ENCODE data around the gene OR52E8. TPM values are rescaled to one million over a fixed set of nuclear protein-coding genes. Genes with fewer than 3 reads are reported as not detected.

Gene OR52E8
- total and polyA plus RNA-seq, 8 donors: not detected

DNA sequence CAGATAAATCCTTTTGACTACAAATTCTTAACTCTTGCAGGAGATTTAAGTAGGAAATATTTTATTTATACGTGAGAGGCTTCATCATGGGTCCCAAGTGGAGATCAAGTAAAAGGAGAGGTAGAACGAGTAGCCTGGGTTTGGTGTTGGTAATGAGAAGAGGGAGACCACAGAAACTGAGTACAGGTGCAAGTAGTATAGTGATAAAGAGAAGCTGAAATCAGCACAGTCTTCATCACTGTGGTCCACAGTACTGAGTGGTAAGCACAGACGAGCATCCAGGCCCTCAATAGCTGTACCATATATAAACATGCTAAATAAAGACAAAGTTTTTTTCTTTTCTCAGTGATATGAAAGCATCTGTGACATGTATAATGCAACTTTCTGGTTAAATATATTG, 29.7 kb upstream of the OR52E8 start:
- intact Hi-C loops (cut with DNase I): no loop called here
- ATAC-seq (no peak), FAIRE-seq (no peak), DNase-seq (no peak)
- H3K36me3 ChIP-seq: no peaks in the 10 kb centered on the region
- TF ChIP-seq, protein P1, sequence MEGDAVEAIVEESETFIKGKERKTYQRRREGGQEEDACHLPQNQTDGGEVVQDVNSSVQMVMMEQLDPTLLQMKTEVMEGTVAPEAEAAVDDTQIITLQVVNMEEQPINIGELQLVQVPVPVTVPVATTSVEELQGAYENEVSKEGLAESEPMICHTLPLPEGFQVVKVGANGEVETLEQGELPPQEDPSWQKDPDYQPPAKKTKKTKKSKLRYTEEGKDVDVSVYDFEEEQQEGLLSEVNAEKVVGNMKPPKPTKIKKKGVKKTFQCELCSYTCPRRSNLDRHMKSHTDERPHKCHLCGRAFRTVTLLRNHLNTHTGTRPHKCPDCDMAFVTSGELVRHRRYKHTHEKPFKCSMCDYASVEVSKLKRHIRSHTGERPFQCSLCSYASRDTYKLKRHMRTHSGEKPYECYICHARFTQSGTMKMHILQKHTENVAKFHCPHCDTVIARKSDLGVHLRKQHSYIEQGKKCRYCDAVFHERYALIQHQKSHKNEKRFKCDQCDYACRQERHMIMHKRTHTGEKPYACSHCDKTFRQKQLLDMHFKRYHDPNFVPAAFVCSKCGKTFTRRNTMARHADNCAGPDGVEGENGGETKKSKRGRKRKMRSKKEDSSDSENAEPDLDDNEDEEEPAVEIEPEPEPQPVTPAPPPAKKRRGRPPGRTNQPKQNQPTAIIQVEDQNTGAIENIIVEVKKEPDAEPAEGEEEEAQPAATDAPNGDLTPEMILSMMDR (IDR thresholded peaks at IDR 0.05): no peak
- no peaks in the 10 kb centered on the region for H3K4me1 ChIP-seq
- H3K27ac ChIP-seq: no peak overlapping the region
- no peaks in the 10 kb centered on the region for H3K9me3 ChIP-seq
- no peak overlapping the region for H3K4me3 ChIP-seq
- no peaks in the 10 kb centered on the region for H3K27me3 ChIP-seq
- 45 to 56% methylated on average over 3 of the region's 3 CpGs for WGBS, 2 donors

DNA sequence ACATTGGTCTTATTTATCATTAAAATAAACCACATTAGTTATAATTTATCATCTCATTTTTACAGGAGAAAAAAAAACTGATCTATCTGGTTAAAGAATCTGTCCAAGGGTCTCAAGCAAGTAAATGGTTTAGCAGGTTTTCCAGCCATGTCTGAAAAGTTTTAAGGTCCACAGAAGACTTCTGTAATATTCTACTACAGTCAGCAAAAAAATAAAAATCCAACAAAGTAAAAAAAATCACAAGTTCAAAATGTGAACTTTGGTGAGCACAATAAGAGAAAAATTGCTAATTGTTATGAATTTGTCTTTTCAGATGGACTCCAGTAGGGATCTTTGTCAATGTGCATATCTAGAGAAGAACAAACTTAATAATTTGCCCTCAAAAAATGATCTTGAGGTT, 24.3 kb upstream of the OR52E8 start:
- no peaks in the 10 kb centered on the region for H3K9me3 ChIP-seq
- H3K4me1 ChIP-seq: no peaks in the 10 kb centered on the region
- TF ChIP-seq, protein P1 (IDR thresholded peaks at IDR 0.05): no peak
- H3K27ac ChIP-seq: no peak overlapping the region
- H3K27me3 ChIP-seq: no peaks in the 10 kb centered on the region
- no peak overlapping the region for H3K4me3 ChIP-seq
- H3K36me3 ChIP-seq: no peaks in the 10 kb centered on the region
- FAIRE-seq (no peak), DNase-seq (no peak), ATAC-seq (no peak)
- intact Hi-C loops (cut with DNase I): no loop called here

DNA sequence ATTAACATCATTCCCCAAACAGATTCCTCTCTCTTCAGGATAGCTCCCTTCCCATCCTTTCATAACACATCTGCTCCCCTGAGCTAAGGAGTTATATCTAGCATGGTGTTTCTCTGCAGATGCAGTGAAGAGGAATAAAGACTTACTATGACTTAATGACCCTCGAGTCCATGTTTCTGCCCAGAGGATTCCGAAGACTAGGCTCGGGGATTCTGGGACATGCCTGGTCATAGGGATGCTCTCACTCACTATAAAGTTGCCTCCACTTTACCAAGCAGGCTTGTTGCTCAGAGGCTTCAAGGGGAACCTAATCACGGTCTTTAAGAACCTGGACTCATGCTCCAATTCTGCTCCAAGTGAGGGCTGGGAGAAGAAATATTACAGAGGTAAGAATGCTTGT, 22.8 kb upstream of the OR52E8 start, which contains the start of gene OR52E4:
Gene OR52E4, plus strand, starts transcription at position 301 of the 400 bp plus-strand sequence. CDS start 3,664 bp downstream, outside the sequence.
- Histone ChIP-seq H3K4me3 (no peak within 1 kb of the TSS), H3K27me3 (peaks cover 0 to 5% (median 0%) of the 10 kb centered on the region in 4 donors), H3K27ac (no peak within 1 kb of the TSS), H3K9me3 (no peaks in the 10 kb centered on the region), H3K4me1 (no peaks in the 10 kb centered on the region), H3K36me3 (no peaks in the 10 kb centered on the region)
- TF ChIP-seq, protein P1 (IDR thresholded peaks at IDR 0.05): no peak
- ATAC-seq (no peak), FAIRE-seq (no peak), DNase-seq (no peak)
- intact Hi-C loops (cut with DNase I): no loop called here
- 57 to 77% methylated on average over 4 of the region's 4 CpGs for WGBS, 2 donors

DNA sequence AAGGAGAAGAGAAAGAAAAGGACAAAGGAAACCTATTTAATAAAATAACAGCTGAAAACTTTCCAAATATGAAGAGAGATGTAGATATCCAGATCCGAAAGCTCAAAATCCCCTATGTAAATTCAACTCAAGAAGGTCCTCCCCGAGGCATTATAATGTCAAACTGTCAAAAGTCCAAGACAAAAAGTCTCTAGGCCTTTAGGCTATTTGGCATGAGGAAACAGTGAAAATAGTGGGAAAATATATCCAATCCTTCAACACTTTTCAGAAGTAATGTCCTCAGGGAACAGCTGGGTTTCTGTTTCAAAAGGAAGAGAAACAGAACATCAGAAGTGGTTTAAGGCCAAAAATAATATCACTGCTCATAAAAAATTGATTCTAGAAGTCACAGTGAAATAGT, 21.1 kb upstream of the OR52E8 start:
- DNase-seq (no peak), ATAC-seq (no peak), FAIRE-seq (no peak)
- no peaks in the 10 kb centered on the region for H3K4me1 ChIP-seq
- WGBS, 2 donors: 59 to 62% methylated on average over 2 of the region's 2 CpGs
- H3K27ac ChIP-seq: no peak overlapping the region
- no peaks in the 10 kb centered on the region for H3K36me3 ChIP-seq
- no peak overlapping the region for H3K4me3 ChIP-seq
- H3K27me3 ChIP-seq: peaks cover 0 to 5% (median 0%) of the 10 kb centered on the region in 4 donors
- H3K9me3 ChIP-seq: no peaks in the 10 kb centered on the region
- intact Hi-C loops (cut with DNase I): no loop called here
- TF ChIP-seq, protein P1 (IDR thresholded peaks at IDR 0.05): no peak

DNA sequence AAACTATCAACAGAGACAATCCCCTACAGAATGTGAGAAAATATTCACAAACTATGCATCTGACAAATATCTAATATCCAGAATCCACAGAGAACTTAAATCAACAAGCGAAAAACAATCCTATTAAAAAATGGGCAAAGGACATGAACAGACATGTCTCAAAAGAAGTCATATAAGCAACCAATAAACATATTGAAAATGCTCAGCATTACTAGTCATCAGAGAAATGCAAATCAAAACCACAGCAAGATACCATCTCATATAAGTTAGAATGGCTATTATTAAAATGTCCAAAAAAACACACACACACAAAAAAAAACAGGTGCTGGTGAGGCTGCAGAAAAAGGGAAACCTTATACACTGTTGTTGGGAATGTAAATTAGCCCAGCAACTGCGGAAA, 8.3 kb upstream of the OR52E8 start:
- WGBS, 2 donors: 66 to 67% methylated on average over 2 of the region's 2 CpGs
- DNase-seq (no peak), ATAC-seq (no peak), FAIRE-seq (no peak)
- Histone ChIP-seq H3K9me3 (no peaks in the 10 kb centered on the region), H3K4me1 (no peaks in the 10 kb centered on the region), H3K36me3 (no peaks in the 10 kb centered on the region), H3K4me3 (no peak overlapping the region), H3K27ac (no peak overlapping the region), H3K27me3 (no peaks in the 10 kb centered on the region)
- TF ChIP-seq, protein P1 (IDR thresholded peaks at IDR 0.05): no peak
- intact Hi-C loops (cut with DNase I): no loop called here

Data from pancreas (tissue), 10 donors.